Retinal pigment epithelial cell (primary cell): ENCODE data around the gene FMO3.

ENCODE experiments used
- DNase-seq: peaks from one replicate; pipeline ENCODE4 v3.0.0-alpha.2; 2010; ENCODE audit warnings: low read depth
- H3K4me3 ChIP-seq: 2 replicates; pipeline ENCODE4 v1.5.1; 2011; ENCODE audit warnings: mild to moderate bottlenecking, low read length, control low read depth, moderate library complexity
- CTCF ChIP-seq: conservative IDR thresholded peaks from 2 replicates; pipeline ENCODE4 v1.5.1; 2011; ENCODE audit warnings: low read depth, low read length, control low read depth, inconsistent platforms

FMO3 gene

GRCh38 chr1:171140401-171140800 lies 49.7 kb downstream of the FMO3 start:
- no peak for DNase-seq
- H3K4me3 ChIP-seq: no peak overlapping the region
- no peak for TF ChIP-seq CTCF

DNA sequence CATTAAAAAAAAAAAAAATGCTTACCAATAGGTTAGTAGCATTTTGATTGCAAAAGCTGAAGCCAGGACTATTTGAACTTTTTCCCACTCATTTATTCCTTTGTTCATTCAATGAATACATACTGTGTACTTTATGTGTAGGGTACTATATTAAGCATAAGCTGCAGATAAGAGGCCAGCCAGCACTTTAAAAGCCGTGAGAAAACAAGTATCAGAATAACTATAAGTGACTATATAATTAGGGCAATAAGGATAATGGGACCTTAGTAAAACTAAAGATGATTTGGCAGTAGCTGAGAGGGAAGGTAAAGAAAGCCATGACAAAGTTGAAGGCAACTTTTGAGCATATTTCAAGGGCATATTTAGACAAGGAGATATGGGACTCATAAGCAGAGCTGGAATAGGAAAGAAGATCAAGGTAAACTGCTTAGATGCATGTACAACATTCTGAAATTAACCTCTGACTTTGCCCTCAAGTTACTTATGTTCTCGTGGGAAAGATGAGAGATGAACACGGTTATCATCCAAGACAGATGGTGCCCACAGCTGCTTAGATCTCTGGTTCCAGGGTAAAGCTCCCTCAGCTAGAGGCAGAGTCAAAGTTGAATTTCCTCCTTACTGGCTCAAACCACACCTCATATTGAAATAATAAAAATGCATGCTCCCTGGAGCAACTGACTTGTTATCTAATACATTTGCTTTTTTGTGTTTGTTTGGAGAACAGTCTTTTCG lies 50.4 kb downstream of the FMO3 start:
- no peak for TF ChIP-seq CTCF
- H3K4me3 ChIP-seq: no peak overlapping the region
- no peak for DNase-seq

GRCh38 chr1:171141688-171142415 lies 51.1 kb downstream of the FMO3 start:
- no peak for DNase-seq
- no peak overlapping the region for H3K4me3 ChIP-seq
- TF ChIP-seq CTCF: no peak

DNA sequence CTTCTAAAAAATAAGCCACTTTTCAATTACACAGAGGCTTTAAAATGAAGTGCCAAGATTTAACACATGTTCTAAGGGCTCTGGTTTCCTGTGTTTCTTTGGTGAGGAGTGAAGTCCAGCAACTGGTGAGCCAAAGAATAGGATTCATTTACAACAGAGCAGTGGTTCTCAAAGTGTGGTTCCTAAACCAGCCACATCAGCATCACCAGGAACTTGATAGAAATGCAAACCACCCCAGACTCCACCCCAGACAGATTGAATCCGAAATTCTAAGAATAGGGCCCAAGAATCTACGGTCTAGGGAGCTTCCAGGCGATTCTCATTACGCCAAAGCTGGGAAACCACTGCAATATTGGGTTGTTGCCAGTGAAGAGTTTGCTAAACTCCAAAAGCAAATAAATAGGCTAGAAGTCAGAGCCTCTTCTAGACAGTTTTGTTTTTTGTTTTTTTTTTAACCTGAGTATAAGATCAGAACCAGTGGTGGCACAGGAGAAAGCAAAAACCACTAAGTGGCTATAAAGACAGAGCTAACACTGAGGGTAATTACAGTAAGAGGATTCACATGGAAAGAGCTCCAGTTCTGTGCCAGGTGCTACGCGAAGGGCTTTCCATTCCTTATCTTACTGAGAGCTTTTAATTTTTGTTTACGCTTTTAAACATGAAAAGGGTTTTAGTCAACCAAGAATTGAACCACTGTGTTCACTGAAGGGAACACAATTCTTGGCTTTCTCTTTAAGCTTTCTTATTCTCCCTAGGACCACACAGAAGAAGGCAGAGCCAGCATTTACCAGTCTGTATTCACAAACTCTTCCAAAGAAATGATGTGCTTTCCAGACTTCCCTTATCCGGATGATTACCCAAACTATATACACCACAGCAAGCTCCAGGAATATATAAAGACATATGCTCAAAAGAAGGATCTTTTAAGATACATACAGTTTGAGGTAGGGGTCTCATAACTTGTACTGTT lies 52.0 kb downstream of the FMO3 start:
- TF ChIP-seq CTCF: no peak
- H3K4me3 ChIP-seq: no peak overlapping the region
- DNase-seq: no peak

- DNase-seq: no peak
- TF ChIP-seq CTCF: no peak
- no peak overlapping the region for H3K4me3 ChIP-seq
Observed at GRCh38 chr1:171150156-171150555, 59.5 kb downstream of the FMO3 start.

DNA sequence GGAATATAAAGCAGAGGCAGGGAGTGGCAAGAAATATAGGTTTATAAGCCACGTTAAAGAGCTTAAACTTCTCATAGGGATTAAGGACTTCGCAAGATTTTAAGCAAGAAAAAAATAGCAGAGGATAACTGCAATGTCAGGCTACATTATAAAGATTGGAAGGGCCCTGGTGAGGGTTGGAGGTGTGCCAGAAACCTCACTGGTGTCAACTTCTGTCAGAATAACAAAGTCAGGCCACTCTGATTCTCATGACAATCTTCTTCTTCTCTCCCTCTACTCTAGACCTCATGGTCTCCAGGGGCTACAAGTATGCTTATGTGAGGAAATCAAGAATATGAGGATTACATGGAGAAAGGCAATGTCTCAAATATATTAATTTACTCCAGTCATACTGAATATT lies 61.8 kb downstream of the FMO3 start:
- no peak overlapping the region for H3K4me3 ChIP-seq
- no peak for TF ChIP-seq CTCF
- DNase-seq: no peak
